Measurements from ENCODE around the gene RALGAPA2. TPM values are rescaled to one million over a fixed set of nuclear protein-coding genes. Genes with fewer than 3 reads are reported as not detected.

RALGAPA2 gene
- total and polyA plus RNA-seq, 8 donors: 9.6 to 41.7 (median 24.5) TPM

DNA sequence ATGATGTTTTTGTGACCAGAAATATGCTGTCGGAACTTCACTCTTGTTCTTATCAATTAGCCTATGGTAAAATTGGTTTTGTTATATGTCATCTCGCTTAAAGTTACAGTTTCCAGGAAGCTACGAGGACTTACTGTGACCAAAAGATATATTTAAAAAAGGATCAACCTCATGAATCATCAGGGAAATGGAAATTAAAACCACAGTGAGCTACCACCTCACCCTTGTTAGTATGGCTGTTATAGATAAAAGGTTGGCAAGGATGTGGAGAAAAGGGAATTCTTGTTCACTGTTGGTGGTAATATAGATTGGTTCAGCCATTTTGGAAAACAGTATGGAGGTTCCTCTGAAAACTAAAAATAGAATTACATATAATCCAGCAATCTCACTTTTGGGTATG lies 358.9 kb downstream of the RALGAPA2 start:
- WGBS, 2 donors: 56 to 59% methylated on average over 3 of the region's 3 CpGs
- ATAC-seq: no peak
- Histone ChIP-seq H3K36me3 (no peaks in the 10 kb centered on the region), H3K4me3 (no peak overlapping the region), H3K27ac (no peak overlapping the region), H3K9me3 (no peaks in the 10 kb centered on the region), H3K4me1 (no peaks in the 10 kb centered on the region), H3K27me3 (no peaks in the 10 kb centered on the region)
- no peak for DNase-seq
- no peak for FAIRE-seq
- intact Hi-C loops (cut with DNase I): no loop called here
- TF ChIP-seq, protein P1, sequence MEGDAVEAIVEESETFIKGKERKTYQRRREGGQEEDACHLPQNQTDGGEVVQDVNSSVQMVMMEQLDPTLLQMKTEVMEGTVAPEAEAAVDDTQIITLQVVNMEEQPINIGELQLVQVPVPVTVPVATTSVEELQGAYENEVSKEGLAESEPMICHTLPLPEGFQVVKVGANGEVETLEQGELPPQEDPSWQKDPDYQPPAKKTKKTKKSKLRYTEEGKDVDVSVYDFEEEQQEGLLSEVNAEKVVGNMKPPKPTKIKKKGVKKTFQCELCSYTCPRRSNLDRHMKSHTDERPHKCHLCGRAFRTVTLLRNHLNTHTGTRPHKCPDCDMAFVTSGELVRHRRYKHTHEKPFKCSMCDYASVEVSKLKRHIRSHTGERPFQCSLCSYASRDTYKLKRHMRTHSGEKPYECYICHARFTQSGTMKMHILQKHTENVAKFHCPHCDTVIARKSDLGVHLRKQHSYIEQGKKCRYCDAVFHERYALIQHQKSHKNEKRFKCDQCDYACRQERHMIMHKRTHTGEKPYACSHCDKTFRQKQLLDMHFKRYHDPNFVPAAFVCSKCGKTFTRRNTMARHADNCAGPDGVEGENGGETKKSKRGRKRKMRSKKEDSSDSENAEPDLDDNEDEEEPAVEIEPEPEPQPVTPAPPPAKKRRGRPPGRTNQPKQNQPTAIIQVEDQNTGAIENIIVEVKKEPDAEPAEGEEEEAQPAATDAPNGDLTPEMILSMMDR (IDR thresholded peaks at IDR 0.05): no peak

DNA sequence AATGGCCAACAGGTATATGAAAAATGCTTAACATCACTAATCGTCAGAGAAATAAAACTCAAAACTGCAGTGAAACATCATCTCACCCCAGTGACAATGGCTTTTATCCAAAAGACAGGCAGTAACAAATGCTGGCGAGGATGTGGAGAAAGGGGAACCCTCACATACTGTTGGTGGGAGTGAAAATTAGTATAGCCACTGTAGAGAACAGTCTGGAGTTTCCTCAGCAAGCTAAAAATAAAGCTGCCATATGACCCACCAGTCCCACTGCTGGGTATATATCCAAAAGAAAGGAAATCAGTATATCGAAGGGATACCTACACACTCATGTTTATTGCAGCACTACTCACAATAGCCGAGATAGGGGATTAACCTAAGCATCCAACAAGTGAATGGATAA lies 368.0 kb downstream of the RALGAPA2 start:
- H3K36me3 ChIP-seq: no peaks in the 10 kb centered on the region
- ATAC-seq (no peak), DNase-seq (no peak), FAIRE-seq (no peak)
- intact Hi-C loops (cut with DNase I): no loop called here
- TF ChIP-seq, protein P1 (IDR thresholded peaks at IDR 0.05): no peak
- H3K4me1 ChIP-seq: no peaks in the 10 kb centered on the region
- WGBS, 2 donors: 80 to 82% methylated on average over 4 of the region's 4 CpGs
- H3K27ac ChIP-seq: no peak overlapping the region
- H3K9me3 ChIP-seq: no peaks in the 10 kb centered on the region
- H3K4me3 ChIP-seq: no peak overlapping the region
- H3K27me3 ChIP-seq: no peaks in the 10 kb centered on the region

DNA sequence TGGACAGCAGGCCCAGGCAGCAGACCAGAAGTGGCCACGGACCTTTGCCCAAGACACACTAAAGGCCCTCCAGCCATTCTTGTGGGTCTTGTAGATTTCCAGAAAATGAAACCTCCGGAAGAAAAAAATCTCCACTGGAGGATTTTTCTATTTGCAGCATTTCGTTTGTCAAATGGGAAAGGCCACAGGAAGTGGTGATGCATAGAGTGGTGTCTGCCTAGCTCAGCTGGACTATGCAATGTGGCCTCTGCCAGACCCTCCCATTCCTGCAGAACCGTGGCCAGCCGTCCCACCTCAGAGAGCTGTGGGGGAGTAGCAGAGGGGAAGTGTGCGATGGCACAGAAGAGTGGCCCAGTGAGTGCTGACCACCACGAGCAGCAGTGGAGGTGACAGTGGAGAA lies 368.5 kb downstream of the RALGAPA2 start:
- TF ChIP-seq, protein P1 (IDR thresholded peaks at IDR 0.05): no peak
- FAIRE-seq (no peak), ATAC-seq (no peak), DNase-seq (no peak)
- intact Hi-C loops (cut with DNase I): no loop called here
- Histone ChIP-seq H3K36me3 (no peaks in the 10 kb centered on the region), H3K4me1 (no peaks in the 10 kb centered on the region), H3K9me3 (no peaks in the 10 kb centered on the region), H3K4me3 (no peak overlapping the region), H3K27ac (no peak overlapping the region), H3K27me3 (no peaks in the 10 kb centered on the region)
- WGBS, 2 donors: 63 to 79% methylated on average over 7 of the region's 7 CpGs

Data from pancreas (tissue), 10 donors.